ENCODE measurements around the gene RAPSN. TPM values are rescaled to one million over a fixed set of nuclear protein-coding genes. Genes with fewer than 3 reads are reported as not detected.

Gene RAPSN
- total RNA-seq (1 to 10 TPM in 7 of 9 donors, under 1 TPM in 2; 0.18 to 5.1 (median 1.9) TPM), polyA plus RNA-seq (1 to 10 TPM in 2 of 3 donors, under 1 TPM in 1; 0.33 to 4.7 (median 3.9) TPM)
- long read RNA-seq, donor 1 = 0 reads
- long read RNA-seq, donor 2 = 0 reads
- long read RNA-seq, donor 3 = 0 reads
- long read RNA-seq, donor 4, partial matches to known transcripts = 0 of 2 reads
- long read RNA-seq, donor 4, other reads (novel, unspliced or antisense) = 0 of 2 reads
- long read RNA-seq, donor 5, partial matches to known transcripts = 0 of 7 reads
- long read RNA-seq, donor 5, other reads (novel, unspliced or antisense) = 6 of 7 reads
- long read RNA-seq, donor 6, partial matches to known transcripts = 0 of 5 reads
- long read RNA-seq, donor 6, other reads (novel, unspliced or antisense) = 1 of 5 reads
- long read RNA-seq, donor 7 = 0 reads
- long read RNA-seq, donor 8 = 0 reads
- long read RNA-seq, donor 9 = 0 reads
- long read RNA-seq, donor 10 = 0 reads

DNA sequence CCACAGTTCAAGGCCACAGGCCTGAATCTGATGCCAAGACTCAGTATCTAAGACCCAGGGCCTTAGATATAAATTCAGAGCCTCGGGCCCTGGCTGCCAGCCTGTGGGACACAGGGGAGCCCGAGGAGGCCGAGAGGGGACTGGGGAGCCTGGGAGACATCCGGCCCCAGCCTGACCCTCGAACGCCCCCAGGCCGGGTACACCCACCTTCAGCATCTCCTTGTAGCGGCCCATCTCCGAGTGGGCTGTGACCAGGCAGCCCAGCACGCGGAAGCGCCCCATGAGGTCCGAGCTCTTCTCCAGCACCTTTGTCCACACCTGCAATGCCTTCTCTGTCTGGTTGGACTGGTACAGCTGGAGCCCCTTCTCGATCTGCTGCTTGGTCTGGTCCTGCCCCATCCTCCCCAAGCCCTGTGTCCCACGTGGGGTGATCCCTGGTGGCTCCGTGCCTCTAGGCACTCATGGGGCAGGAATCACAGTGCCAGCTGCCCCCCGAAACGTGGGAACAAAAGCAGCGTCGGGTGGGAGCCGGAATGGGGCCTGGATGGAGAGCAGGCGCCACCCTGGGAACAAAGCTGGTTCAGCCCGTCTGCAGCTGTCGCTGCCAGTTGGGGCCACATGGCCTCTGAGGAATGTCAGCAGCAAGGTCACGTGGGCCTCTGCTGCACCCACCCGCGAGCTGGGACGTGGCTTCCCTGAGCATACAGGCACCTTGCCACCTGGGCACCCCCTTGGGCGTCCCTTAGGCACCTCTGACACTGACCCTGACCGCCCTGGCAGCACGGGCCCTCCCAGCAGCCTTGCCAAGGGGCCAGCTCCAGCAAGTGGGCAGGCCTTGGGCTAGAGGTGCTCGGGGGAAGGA is at the start of gene RAPSN:
Gene RAPSN, minus strand, starts transcription at position 571 of the 862 bp plus-strand sequence. Its CDS starts 172 bp downstream, at position 399.
- TF ChIP-seq CTCF (IDR thresholded peaks at IDR 0.05) = no peak
- no peak for TF ChIP-seq POLR2A (IDR thresholded peaks at IDR 0.05)
- WGBS, 4 donors = 71 to 78% (median 73%) methylated on average over 11 to 32 of the region's 32 CpGs

DNA sequence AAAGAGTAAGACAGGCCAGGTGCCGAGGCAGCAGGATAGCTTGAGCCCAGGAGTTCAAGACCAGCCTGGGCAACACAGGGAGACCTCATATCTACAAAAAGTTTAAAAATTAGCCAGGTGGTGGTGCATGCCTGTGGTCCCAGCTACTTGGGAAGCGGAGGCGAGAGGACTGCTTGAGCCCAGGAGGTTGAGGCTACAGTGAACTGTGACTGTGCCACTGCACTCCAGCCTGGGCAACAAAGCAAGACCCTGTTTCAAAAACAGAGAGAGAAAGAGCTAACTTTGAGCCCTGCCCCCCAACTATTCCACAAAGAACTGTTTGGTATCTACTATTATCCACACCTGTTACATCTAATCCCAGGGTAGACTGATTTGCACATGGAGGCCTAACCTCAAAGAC is 49.2 kb upstream of the RAPSN start:
- no peak for DNase-seq
- no peaks in the 10 kb centered on the region for H3K9me3 ChIP-seq (replicated peaks in 1 of 3)
- no peak overlapping the region for H3K4me3 ChIP-seq
- 96 to 99% (median 98%) methylated on average over 3 of the region's 3 CpGs for WGBS, 4 donors
- H3K4me1 ChIP-seq (replicated peaks in 1 of 2) = peaks cover 20 to 65% of the 10 kb centered on the region in 2 donors
- TF ChIP-seq POLR2A (IDR thresholded peaks at IDR 0.05) (no peak), CTCF (IDR thresholded peaks at IDR 0.05) (no peak)
- H3K27me3 ChIP-seq = no peaks in the 10 kb centered on the region
- intact Hi-C loops (cut with DNase I) = no loop called here
- no peaks in the 10 kb centered on the region for H3K36me3 ChIP-seq (replicated peaks in 1 of 2)
- peak overlapping the region in 1 of 5 donors; percentile 28 for H3K27ac ChIP-seq

More for the DNA sequence above, at the start of gene RAPSN:
- intact Hi-C loops (cut with DNase I) = no loop called here
- Histone ChIP-seq H3K4me3 (no peak within 1 kb of the TSS), H3K4me1 (replicated peaks in 1 of 2) (peaks cover 3 to 9% of the 10 kb centered on the region in 2 donors), H3K9me3 (replicated peaks in 1 of 3) (no peaks in the 10 kb centered on the region), H3K36me3 (replicated peaks in 1 of 2) (no peaks in the 10 kb centered on the region), H3K27ac (no peak within 1 kb of the TSS), H3K27me3 (no peaks in the 10 kb centered on the region)
- peak in 6 of 7 donors; percentile 38 to 71 (median 57) for DNase-seq

- no peak for TF ChIP-seq POLR2A (IDR thresholded peaks at IDR 0.05)
- TF ChIP-seq CTCF (IDR thresholded peaks at IDR 0.05) = no peak
- intact Hi-C loops (cut with DNase I) = no loop called here
- Histone ChIP-seq H3K4me1 (replicated peaks in 1 of 2) (peaks cover 20 to 55% of the 10 kb centered on the region in 2 donors), H3K4me3 (no peak overlapping the region), H3K36me3 (replicated peaks in 1 of 2) (no peaks in the 10 kb centered on the region), H3K27ac (no peak overlapping the region), H3K27me3 (no peaks in the 10 kb centered on the region), H3K9me3 (replicated peaks in 1 of 3) (no peaks in the 10 kb centered on the region)
- DNase-seq = no peak
Observed at GRCh38 chr11:47496808-47497207, 47.9 kb upstream of the RAPSN start.

- Histone ChIP-seq H3K4me1 (replicated peaks in 1 of 2) (peaks cover 17 to 46% of the 10 kb centered on the region in 2 donors), H3K9me3 (replicated peaks in 1 of 3) (no peaks in the 10 kb centered on the region), H3K36me3 (replicated peaks in 1 of 2) (no peaks in the 10 kb centered on the region), H3K4me3 (no peak overlapping the region), H3K27ac (no peak overlapping the region), H3K27me3 (no peaks in the 10 kb centered on the region)
- TF ChIP-seq CTCF (IDR thresholded peaks at IDR 0.05) (no peak), POLR2A (IDR thresholded peaks at IDR 0.05) (no peak)
- intact Hi-C loops (cut with DNase I) = no loop called here
- 80 to 96% (median 90%) methylated on average over 1 of the region's 1 CpG for WGBS, 4 donors
- DNase-seq = no peak
Observed at GRCh38 chr11:47495856-47496217, 46.9 kb upstream of the RAPSN start.

Measured in adrenal gland (tissue), 19 donors.